PC-9 (cell line): ENCODE results near the gene KAT8. TPM values are rescaled to one million over a fixed set of nuclear protein-coding genes. Genes with fewer than 3 reads are reported as not detected.
A peak's percentile ranks its signal among the peaks of the same experiment; 100 is the strongest.
"Not testable (repeated sequence)": the region's sequence is repeated elsewhere in the genome, so short reads cannot be mapped to it uniquely, and the experiment has no call there.

Source experiments
- BruUV-seq: library from RNA; stranded (reverse); fragments of 400-500 nt; replicated peaks from 2 replicates; lab custom pipeline; 2021; lab: Mats Ljungman, UMichigan
- CTCF ChIA-PET: fragments of 300-600 bp; sonication (Branson Sonifier 250); formaldehyde crosslinking; loops from one replicate; lab custom pipeline; 2022; ENCODE audit warnings: antibody characterized with exemption; lab: Charles Lee
- POLR2A ChIA-PET: fragments of 300-600 bp; sonication (Branson Sonifier 250); formaldehyde crosslinking; loops from one replicate; lab custom pipeline; 2022; ENCODE audit warnings: antibody characterized with exemption; ENCODE audit not compliant: unreplicated experiment; lab: Charles Lee
- DNase-seq, 2 experiments: peaks; one replicate each; pipeline versions ENCODE4 v3.0.0 to v3.0.0-alpha.2; 2015 to 2022; ENCODE audit warnings: mixed read lengths in 1 of 2
- H2AFZ ChIP-seq: fragments of 200-600 bp; sonication (generic); 2 replicates; pipeline ENCODE4 v1.8.1; 2017; ENCODE audit warnings: antibody characterized with exemption
- H3F3A ChIP-seq: fragments of 200-600 bp; sonication (generic); 2 replicates; pipeline ENCODE4 v1.8.1; 2017; ENCODE audit warnings: antibody characterized with exemption, mild to moderate bottlenecking, low read depth; ENCODE audit not compliant: insufficient read depth
- H3K27ac ChIP-seq: fragments of 200-600 bp; sonication (generic); 2 replicates; pipeline ENCODE4 v1.6.1; 2016; ENCODE audit warnings: mixed run types
- H3K27me3 ChIP-seq: fragments of 200-600 bp; sonication (generic); 2 replicates; pipeline ENCODE4 v1.6.1; 2016; ENCODE audit warnings: low read depth, mixed run types; ENCODE audit not compliant: insufficient read depth
- H3K36me3 ChIP-seq: fragments of 200-600 bp; sonication (generic); 2 replicates; pipeline ENCODE4 v1.6.1; 2016; ENCODE audit warnings: low read depth, mixed run types
- H3K4me1 ChIP-seq: fragments of 200-600 bp; sonication (generic); replicated peaks from 2 replicates; pipeline ENCODE4 v1.6.1; 2016; ENCODE audit warnings: mixed run types; ENCODE audit not compliant: insufficient read depth
- H3K4me2 ChIP-seq: fragments of 200-600 bp; sonication (generic); 2 replicates; pipeline ENCODE4 v1.6.1; 2017; ENCODE audit warnings: mixed run types
- H3K4me3 ChIP-seq: fragments of 200-600 bp; sonication (generic); 2 replicates; pipeline ENCODE4 v1.6.1; 2016; ENCODE audit warnings: mixed run types
- H3K79me2 ChIP-seq: fragments of 200-600 bp; sonication (generic); 2 replicates; pipeline ENCODE4 v1.6.1; 2017; ENCODE audit warnings: low read depth, mixed run types
- H3K9me2 ChIP-seq: fragments of 200-600 bp; sonication (generic); 2 replicates; pipeline ENCODE4 v1.8.1; 2017; ENCODE audit warnings: mild to moderate bottlenecking; ENCODE audit not compliant: insufficient read depth
- H3K9me3 ChIP-seq: fragments of 200-600 bp; sonication (generic); 2 replicates; pipeline ENCODE4 v1.8.1; 2016; ENCODE audit warnings: low read depth; ENCODE audit not compliant: insufficient read depth
- H4K20me1 ChIP-seq: fragments of 200-600 bp; sonication (generic); 2 replicates; pipeline ENCODE4 v1.8.1; 2017; ENCODE audit not compliant: insufficient read depth
- EZH2 ChIP-seq: fragments of 200-600 bp; sonication (generic); IDR thresholded peaks from 2 replicates; pipeline ENCODE4 v1.8.0; 2017; ENCODE audit warnings: antibody characterized with exemption, low read depth
- intact Hi-C: fragments of 100-400 bp; cut with micrococcal nuclease; formaldehyde crosslinking; loops from one replicate; pipeline ENCODE4 v1.10.0; 2022; ENCODE audit not compliant: unreplicated experiment
- total RNA-seq: library from RNA; stranded (reverse); gene quantifications from 2 replicates; pipeline ENCODE4 v1.2.3, GENCODE V29; 2021
- TF ChIP-seq, protein P1 (sequence below): fragments of 200-600 bp; sonication (generic); conservative IDR thresholded peaks from 2 replicates; pipeline ENCODE4 v1.6.1; 2017; ENCODE audit warnings: mixed run types, antibody characterized with exemption, mild to moderate bottlenecking, moderate library complexity

KAT8 gene
- total RNA-seq, 1 experiment from 2014 or later = 81.4 TPM

DNA sequence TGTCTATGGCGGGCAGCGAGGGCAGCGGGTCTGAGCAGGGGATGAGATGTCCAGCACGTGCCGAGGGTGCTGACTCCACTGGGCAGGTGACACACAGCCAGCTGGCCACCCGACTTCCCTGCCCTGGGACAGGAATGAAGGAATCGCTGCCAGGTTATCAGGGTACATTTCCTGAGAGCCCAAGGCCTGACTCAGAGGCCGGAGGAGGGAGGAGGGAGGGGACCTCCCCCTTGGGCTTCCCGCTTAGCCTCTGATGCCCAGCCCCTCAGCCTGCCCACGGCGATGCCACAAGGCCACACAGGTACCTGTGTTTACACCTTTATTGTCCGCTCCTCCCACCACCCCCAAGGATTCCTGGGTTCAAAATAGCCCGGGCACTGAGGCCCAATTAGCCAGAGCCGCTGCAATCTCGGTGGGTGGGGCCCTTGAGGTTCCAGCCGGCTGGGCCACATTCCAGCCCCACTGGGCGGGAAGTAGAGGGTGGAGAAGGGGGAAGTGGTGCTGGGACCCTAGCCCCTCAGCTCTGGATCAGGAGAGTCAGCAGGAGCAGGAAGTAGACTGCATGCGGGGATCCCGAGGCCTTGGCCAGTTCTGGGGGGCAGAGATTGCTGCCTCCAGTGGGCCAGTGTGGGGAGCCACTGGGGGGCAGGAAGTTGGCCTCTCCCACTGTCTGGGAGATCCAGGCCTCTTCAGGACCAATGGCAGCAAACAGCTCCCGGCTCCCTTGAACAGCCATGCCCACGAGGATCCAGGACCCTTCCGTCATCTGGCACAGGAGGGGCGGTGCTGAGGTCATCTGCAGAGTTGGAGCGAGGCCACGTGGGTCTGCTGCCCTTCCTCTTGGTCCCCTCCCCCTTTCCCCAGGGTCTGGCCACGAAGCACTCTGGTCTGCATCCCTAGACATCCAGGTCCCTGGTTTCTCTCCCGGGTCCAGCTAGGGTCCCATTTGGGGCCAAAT is 21.4 kb downstream of the KAT8 start:
- TSS peak; percentile 70 for BruUV-seq
- Histone ChIP-seq H3K9me2 (no peaks in the 10 kb centered on the region), H3K4me2 (peak overlapping the region; percentile 73), H3F3A (peaks cover 50% of the 10 kb centered on the region), H3K36me3 (no peaks in the 10 kb centered on the region), H3K4me3 (peak overlapping the region; percentile 33; the same call in 1 of the 2 replicates), H3K79me2 (peaks cover 5% of the 10 kb centered on the region), H3K27me3 (no peaks in the 10 kb centered on the region), H4K20me1 (no peaks in the 10 kb centered on the region), H3K4me1 (peaks cover 60% of the 10 kb centered on the region), H3K9me3 (no peaks in the 10 kb centered on the region), H2AFZ (no peak overlapping the region; the same call in 1 of the 2 replicates), H3K27ac (peak overlapping the region; percentile 63)
- intact Hi-C loops = loop anchor here (1.0 to 2.0 kb wide), 4 partner anchors 8 to 320 kb away; partner anchors contain the start of genes ARMC5, FUS and KAT8
- TF ChIP-seq, protein P1, sequence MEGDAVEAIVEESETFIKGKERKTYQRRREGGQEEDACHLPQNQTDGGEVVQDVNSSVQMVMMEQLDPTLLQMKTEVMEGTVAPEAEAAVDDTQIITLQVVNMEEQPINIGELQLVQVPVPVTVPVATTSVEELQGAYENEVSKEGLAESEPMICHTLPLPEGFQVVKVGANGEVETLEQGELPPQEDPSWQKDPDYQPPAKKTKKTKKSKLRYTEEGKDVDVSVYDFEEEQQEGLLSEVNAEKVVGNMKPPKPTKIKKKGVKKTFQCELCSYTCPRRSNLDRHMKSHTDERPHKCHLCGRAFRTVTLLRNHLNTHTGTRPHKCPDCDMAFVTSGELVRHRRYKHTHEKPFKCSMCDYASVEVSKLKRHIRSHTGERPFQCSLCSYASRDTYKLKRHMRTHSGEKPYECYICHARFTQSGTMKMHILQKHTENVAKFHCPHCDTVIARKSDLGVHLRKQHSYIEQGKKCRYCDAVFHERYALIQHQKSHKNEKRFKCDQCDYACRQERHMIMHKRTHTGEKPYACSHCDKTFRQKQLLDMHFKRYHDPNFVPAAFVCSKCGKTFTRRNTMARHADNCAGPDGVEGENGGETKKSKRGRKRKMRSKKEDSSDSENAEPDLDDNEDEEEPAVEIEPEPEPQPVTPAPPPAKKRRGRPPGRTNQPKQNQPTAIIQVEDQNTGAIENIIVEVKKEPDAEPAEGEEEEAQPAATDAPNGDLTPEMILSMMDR = no peak
- TF ChIP-seq EZH2 = no peak
- peak; percentile 99 to 100 for DNase-seq
- ChIA-PET POLR2A (interaction anchor here (0.5 to 1.6 kb wide), 11 partner anchors 21 to 1073 kb away, joined by 3 to 21 read pairs (median 5); partner anchors contain the start of genes ALDOA and KAT8), CTCF (interaction anchor here (0.7 to 1.2 kb wide), 2 partner anchors 22 to 42 kb away, joined by 3 read pairs; partner anchors contain the start of gene KAT8)

DNA sequence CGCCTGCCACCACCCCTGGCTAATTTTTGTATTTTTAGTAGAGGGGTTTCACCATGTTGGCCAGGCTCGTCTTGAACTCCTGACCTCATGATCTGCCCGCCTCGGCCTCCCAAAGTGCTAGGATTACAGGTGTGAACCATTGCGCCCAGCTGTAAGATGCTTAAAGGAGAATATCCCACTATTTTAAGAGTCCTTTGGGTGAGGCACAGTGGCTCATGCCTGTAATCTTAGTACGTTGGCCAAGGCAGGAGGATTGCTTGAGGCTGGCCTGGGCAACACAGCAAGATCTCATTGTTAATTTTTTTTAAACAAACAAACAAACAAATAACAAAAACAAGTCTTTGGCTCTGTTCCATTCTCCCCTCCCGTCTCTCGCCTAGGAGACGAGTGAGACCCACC is 23.6 kb downstream of the KAT8 start:
- CTCF ChIA-PET, H2AFZ ChIP-seq, H3K9me3 ChIP-seq, H4K20me1 ChIP-seq, BruUV-seq, DNase-seq, H3K36me3 ChIP-seq, H3K27me3 ChIP-seq, H3K9me2 ChIP-seq, H3K79me2 ChIP-seq: not testable (repeated sequence)
- Histone ChIP-seq H3K4me2 (peak overlapping the region; percentile 73), H3K4me3 (peak overlapping the region; percentile 44), H3F3A (peaks cover 36% of the 10 kb centered on the region), H3K4me1 (peaks cover 45% of the 10 kb centered on the region), H3K27ac (peak overlapping the region; percentile 69)
- POLR2A ChIA-PET = interaction anchor here (0.7 kb wide), 1 partner anchor 163 kb away, joined by 6 read pairs; no protein-coding TSS in a partner anchor
- intact Hi-C loops = loop anchor here (5.0 kb wide), 1 partner anchor 34 kb away; the partner anchor contains the start of gene BCKDK

DNA sequence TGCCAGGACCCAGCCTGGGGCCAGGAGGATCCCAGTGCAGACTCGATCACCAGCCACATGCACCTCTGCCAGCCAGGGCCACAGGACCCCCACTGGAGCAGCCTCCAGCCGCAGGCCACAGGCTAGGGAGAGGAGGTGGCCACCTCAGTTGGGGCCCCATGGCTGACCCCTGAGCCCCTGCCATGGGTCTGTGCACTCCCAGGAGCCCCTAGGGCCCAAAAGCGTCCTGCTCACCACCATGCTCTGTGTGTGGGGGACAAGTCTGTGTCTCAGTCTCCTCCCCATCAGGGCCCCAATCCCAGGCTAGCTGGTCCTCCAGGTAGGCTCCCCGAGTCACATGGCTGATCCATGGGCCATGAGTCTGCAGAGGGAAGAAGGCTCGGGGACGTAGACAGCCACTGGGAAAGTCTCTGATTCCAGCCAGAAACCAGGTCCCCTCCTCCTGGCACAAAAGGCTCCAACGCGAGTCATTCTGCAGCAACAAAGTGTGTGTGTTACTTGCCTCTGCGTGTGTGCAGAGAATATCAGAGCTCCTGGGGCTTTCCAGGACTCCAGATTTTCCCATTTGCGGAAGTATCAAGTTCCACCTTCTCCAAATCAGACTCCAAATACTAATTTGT is 24.1 kb downstream of the KAT8 start:
- Histone ChIP-seq H3F3A (peaks cover 40% of the 10 kb centered on the region), H3K9me2 (no peaks in the 10 kb centered on the region), H3K4me1 (peaks cover 42% of the 10 kb centered on the region), H3K4me2 (peak overlapping the region; percentile 73), H4K20me1 (no peaks in the 10 kb centered on the region), H3K27ac (peak overlapping the region; percentile 69), H3K4me3 (peak overlapping the region; percentile 44), H3K36me3 (no peaks in the 10 kb centered on the region), H3K9me3 (no peaks in the 10 kb centered on the region), H2AFZ (peak overlapping the region; percentile 56), H3K79me2 (no peaks in the 10 kb centered on the region), H3K27me3 (no peaks in the 10 kb centered on the region)
- CTCF ChIA-PET = interaction anchor here (0.5 to 1.9 kb wide), 22 partner anchors 7 to 319 kb away, joined by 3 to 49 read pairs (median 5); partner anchors contain the start of genes FUS, HSD3B7, ITGAX and KAT8
- intact Hi-C loops = loop anchor here (1.0 to 5.0 kb wide), 7 partner anchors 24 to 727 kb away; partner anchors contain the start of genes BCKDK, HSD3B7, KAT8 and STX4
- POLR2A ChIA-PET = interaction anchor here (0.5 to 1.9 kb wide), 21 partner anchors 9 to 483 kb away, joined by 3 to 108 read pairs (median 6); partner anchors contain the start of genes CTF1, FBRS, FUS and HSD3B7
- DNase-seq = peak in 1 of 2 experiments; percentile 68
- TSS peak; percentile 75 for BruUV-seq
- TF ChIP-seq, protein P1 = no peak
- TF ChIP-seq EZH2 = no peak
